Loucy (cell line): ENCODE results near the gene FBLIM1.

Experiments used
- H2AFZ ChIP-seq: fragments of 200-600 bp; sonication (generic); 2 replicates; pipeline ENCODE4 v1.6.0; 2016; ENCODE audit warnings: antibody characterized with exemption, mild to moderate bottlenecking, low read length, moderate library complexity
- H3F3A ChIP-seq: fragments of 200-600 bp; 2 replicates; pipeline ENCODE4 v1.6.0; 2016; ENCODE audit warnings: antibody characterized with exemption, low read depth, mild to moderate bottlenecking
- H3K27me3 ChIP-seq: fragments of 200-600 bp; sonication (generic); 2 replicates; pipeline ENCODE4 v1.6.1; 2014; ENCODE audit warnings: low read length, mild to moderate bottlenecking; ENCODE audit not compliant: insufficient read depth, poor library complexity, severe bottlenecking
- H3K36me3 ChIP-seq: fragments of 200-600 bp; sonication (generic); 2 replicates; pipeline ENCODE4 v1.6.1; 2016; ENCODE audit warnings: low read length; ENCODE audit not compliant: insufficient read depth
- H3K4me1 ChIP-seq: fragments of 200-600 bp; sonication (generic); 2 replicates; pipeline ENCODE4 v1.5.1; 2014; ENCODE audit warnings: low read length, mild to moderate bottlenecking; ENCODE audit not compliant: insufficient read depth, poor library complexity, severe bottlenecking
- H3K4me2 ChIP-seq: fragments of 200-600 bp; sonication (generic); 2 replicates; pipeline ENCODE4 v1.6.0; 2014; ENCODE audit warnings: antibody characterized with exemption, low read length, low read depth, mild to moderate bottlenecking; ENCODE audit not compliant: poor library complexity, severe bottlenecking
- H3K4me3 ChIP-seq: fragments of 200-600 bp; sonication (generic); 2 replicates; pipeline ENCODE4 v1.5.1; 2014; ENCODE audit warnings: low read length, mild to moderate bottlenecking, mixed read lengths; ENCODE audit not compliant: poor library complexity, severe bottlenecking
- H3K79me2 ChIP-seq: fragments of 200-600 bp; sonication (generic); 2 replicates; pipeline ENCODE4 v1.6.1; 2014; ENCODE audit warnings: low read length; ENCODE audit not compliant: insufficient read depth
- H3K9ac ChIP-seq: fragments of 200-600 bp; sonication (generic); 2 replicates; pipeline ENCODE4 v1.6.0; 2014; ENCODE audit warnings: mild to moderate bottlenecking, low read depth, low read length, moderate library complexity; ENCODE audit not compliant: poor library complexity, severe bottlenecking
- H3K9me2 ChIP-seq: fragments of 200-600 bp; sonication (generic); replicated peaks from 2 replicates; pipeline ENCODE4 v1.6.1; 2016; ENCODE audit warnings: low read depth, low read length, mixed read lengths
- H3K9me3 ChIP-seq: fragments of 200-600 bp; sonication (generic); 2 replicates; pipeline ENCODE4 v1.6.1; 2014; ENCODE audit warnings: mild to moderate bottlenecking, antibody characterized with exemption, low read length, low read depth; ENCODE audit not compliant: insufficient read depth
- H4K20me1 ChIP-seq: fragments of 200-600 bp; sonication (generic); 2 replicates; pipeline ENCODE4 v1.6.0; 2014; ENCODE audit warnings: antibody characterized with exemption, low read length, mild to moderate bottlenecking; ENCODE audit not compliant: insufficient read depth, poor library complexity, severe bottlenecking
- CTCF ChIP-seq: fragments of 200-600 bp; sonication (generic); conservative IDR thresholded peaks from 2 replicates; pipeline ENCODE4 v1.5.1; 2014; ENCODE audit warnings: mild to moderate bottlenecking, antibody characterized with exemption, low read length
- EZH2phosphoT487 ChIP-seq: fragments of 200-600 bp; IDR thresholded peaks from 2 replicates; pipeline ENCODE4 v1.6.1; 2018; ENCODE audit warnings: antibody characterized with exemption, mild to moderate bottlenecking, moderate library complexity, borderline replicate concordance

Gene FBLIM1

GRCh38 chr1:15719381-15720120 lies 39.0 kb upstream of the FBLIM1 start:
- Histone ChIP-seq H3K4me3 (no peak overlapping the region), H3K9me2 (no peaks in the 10 kb centered on the region), H3K4me1 (no peaks in the 10 kb centered on the region), H3F3A (no peaks in the 10 kb centered on the region), H3K27me3 (no peaks in the 10 kb centered on the region), H3K9ac (no peak overlapping the region), H3K9me3 (no peaks in the 10 kb centered on the region), H4K20me1 (no peaks in the 10 kb centered on the region), H3K79me2 (no peaks in the 10 kb centered on the region), H3K36me3 (peaks cover 61% of the 10 kb centered on the region; the same call in 1 of the 2 replicates), H2AFZ (no peak overlapping the region), H3K4me2 (no peak overlapping the region)
- TF ChIP-seq EZH2phosphoT487 (no peak), CTCF (no peak)

GRCh38 chr1:15720861-15721260 lies 37.7 kb upstream of the FBLIM1 start:
- Histone ChIP-seq H2AFZ (no peak overlapping the region), H3K9me3 (no peaks in the 10 kb centered on the region), H3K9ac (no peak overlapping the region), H3F3A (no peaks in the 10 kb centered on the region), H3K4me3 (no peak overlapping the region), H3K4me2 (no peak overlapping the region), H3K4me1 (no peaks in the 10 kb centered on the region), H3K27me3 (no peaks in the 10 kb centered on the region), H3K36me3 (peaks cover 71% of the 10 kb centered on the region; the same call in 1 of the 2 replicates), H3K79me2 (no peaks in the 10 kb centered on the region), H4K20me1 (no peaks in the 10 kb centered on the region), H3K9me2 (no peaks in the 10 kb centered on the region)
- no peak for TF ChIP-seq EZH2phosphoT487
- TF ChIP-seq CTCF, result no peak

GRCh38 chr1:15722411-15722810 lies 36.2 kb upstream of the FBLIM1 start:
- Histone ChIP-seq H3K4me3 (no peak overlapping the region), H3K4me2 (no peak overlapping the region), H3K27me3 (no peaks in the 10 kb centered on the region), H3K36me3 (peaks cover 72% of the 10 kb centered on the region; the same call in 1 of the 2 replicates), H3F3A (no peaks in the 10 kb centered on the region), H3K4me1 (no peaks in the 10 kb centered on the region), H3K9me2 (no peaks in the 10 kb centered on the region), H2AFZ (no peak overlapping the region), H4K20me1 (no peaks in the 10 kb centered on the region), H3K9ac (no peak overlapping the region), H3K79me2 (no peaks in the 10 kb centered on the region), H3K9me3 (no peaks in the 10 kb centered on the region)
- no peak for TF ChIP-seq EZH2phosphoT487
- TF ChIP-seq CTCF, result no peak
